A549 treated with dexamethasone at 1 μM for 4 hours (cell line): ENCODE data around the gene ANKRD2. TPM values are rescaled to one million over a fixed set of nuclear protein-coding genes. Genes with fewer than 3 reads are reported as not detected.

Experiments
- total RNA-seq: library from RNA; stranded (reverse); fragments of 200-300 nt; extraction: Qiagen RNA extraction; gene quantifications from 5 replicates; pipeline ENCODE4 v1.2.3, GENCODE V29; 2022

ANKRD2 gene, protein sequence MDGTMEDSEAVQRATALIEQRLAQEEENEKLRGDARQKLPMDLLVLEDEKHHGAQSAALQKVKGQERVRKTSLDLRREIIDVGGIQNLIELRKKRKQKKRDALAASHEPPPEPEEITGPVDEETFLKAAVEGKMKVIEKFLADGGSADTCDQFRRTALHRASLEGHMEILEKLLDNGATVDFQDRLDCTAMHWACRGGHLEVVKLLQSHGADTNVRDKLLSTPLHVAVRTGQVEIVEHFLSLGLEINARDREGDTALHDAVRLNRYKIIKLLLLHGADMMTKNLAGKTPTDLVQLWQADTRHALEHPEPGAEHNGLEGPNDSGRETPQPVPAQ
- 4.6 to 8.7 TPM (median 7.4 TPM) in 5 replicates for total RNA-seq

DNA sequence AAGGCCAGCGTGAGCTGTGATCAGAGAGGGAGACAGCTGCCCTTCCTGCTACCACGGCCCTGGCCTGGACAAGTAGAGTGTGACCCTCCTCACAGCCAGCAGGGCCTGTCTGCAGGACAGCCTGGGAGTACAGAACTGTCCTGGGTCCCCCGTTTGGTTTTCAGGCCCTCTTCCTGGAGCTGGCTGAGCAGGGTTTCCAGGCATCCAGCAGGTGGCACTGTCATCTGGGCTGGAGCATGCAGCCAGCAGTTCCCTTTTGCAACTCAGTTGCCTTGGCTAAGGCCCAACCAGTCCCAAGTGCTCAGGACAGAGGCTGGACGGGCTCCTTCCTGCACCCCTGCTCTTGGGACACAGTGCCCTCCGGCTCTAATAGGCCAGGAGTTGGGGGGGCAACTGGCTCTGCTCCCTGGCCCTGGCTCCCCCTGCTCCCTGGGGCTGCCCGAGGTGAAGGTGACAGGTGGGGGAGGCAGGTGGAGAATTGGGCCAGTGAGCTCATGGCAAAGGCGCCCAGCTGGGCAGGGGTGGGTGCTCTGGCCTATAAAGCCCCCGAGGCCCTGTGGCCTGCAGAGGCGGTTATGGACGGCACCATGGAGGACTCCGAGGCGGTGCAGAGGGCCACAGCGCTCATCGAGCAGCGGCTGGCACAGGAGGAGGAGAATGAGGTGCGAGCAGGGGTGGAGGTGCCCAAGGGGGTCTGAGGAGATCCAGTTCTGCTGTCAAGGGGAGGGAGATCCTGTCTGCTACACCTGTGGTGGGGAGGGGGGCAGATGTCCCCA is at the start of gene ANKRD2:
Gene ANKRD2 (plus strand): TSS at position 566 of the 776 bp plus-strand sequence. CDS start 10 bp downstream, at position 576.

DNA sequence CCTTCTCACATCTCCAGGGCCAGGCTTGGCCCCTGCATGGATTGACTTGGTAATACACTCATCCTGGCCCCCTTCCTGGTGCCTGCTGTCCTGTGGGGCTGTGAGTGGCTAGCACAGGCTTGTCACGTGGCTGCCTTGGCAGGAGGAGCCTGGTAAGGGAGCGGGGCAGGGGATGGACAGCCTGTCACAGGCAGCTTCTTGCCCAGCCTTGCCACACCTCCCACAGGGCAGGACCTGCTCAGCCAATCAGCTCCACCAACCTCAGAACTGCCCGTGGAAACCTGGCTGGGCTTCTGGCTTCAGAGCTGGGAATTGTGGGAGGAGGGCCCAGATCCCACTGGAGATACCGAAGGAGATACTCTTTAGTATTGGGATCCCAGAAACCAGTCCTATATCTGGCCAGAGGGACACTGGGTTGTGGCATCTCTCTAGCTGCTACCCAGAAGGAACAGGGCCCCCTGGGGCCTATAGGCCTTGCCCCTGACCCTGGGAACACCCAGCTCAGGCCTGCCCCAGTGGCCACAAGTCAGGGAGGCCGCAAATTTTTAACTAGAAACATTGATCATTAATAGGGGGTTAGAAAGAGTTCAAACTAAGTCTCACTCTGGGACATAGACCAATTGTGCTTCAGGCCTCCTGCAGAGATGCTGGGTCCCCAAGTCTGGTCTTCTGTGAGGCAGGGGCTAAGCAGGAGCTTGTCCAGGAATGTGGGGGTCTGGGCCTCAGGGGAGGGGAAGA is 11.7 kb downstream of the ANKRD2 start, which contains the start of gene HOGA1:
Gene HOGA1 (plus strand): TSS at position 330 of the 738 bp plus-strand sequence. CDS start 315 bp downstream, at position 645.

DNA sequence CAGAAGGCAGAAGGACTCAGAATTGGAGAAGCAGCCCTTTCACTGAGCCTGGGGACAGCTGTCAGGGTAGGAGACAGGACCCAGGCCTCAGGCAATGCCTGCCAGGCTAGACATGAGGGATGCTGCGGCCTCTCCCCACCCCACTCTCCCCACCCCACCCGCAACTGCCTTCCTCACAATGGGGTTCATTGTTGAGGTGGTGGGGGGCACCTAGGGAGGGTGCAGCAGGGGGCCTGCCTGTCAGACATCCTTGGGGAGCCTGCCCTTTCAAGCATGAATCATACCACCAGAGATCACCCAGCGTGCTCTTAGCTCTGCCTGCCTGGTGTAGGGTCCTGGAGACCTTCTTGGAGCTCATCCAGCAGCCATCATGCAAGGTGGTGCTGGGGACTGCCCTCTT is 16.9 kb downstream of the ANKRD2 start, which contains the start of gene C10orf62:
Gene C10orf62 (plus strand): TSS at position 243 of the 400 bp plus-strand sequence. CDS start 177 bp downstream, outside the sequence.

DNA sequence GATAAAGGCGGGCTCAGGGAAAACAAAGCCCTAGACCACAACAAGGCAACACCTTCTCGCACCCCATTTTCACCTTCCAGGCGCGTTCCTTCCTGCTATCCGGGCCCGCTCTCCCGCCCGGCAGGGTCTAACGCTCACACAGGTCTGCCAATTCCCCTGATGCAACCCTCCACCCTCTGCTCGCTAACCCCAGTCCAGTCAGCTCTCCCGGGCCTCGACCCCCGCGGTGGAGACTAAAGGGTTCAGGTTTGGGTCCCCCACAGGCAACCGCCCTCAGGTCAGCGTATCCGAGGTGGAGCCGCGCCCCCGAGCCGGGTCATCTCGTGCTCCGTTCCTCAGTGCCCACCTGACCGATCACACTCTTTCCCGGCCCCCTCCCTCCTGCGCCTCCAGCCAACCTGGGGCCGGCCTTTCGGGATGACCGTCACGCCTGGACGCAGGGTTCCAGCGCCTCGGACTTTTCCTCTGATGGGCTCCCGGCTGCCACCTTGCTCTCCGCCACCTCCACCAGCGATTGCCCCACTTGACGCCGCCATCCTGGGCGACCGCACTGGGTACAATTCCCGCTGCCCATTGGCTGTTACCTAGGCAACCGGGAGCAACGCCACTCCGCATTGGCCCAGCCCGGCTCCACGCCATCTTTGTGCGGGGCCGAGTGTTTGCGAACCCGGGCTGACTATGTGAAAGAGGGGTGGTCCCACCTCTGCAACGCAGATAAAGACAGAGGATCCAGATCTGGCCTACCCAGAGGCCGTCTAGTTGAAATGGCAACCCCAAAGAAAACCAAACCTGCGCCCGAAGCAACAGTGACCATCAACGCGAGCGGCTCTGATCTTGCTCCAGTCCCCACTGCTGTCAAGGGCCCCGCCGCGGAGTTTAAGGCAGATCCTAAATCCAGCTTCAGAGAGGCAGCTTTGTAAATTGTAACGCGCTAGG is 60.6 kb downstream of the ANKRD2 start, which contains the start of gene MORN4:
Gene MORN4 (minus strand): TSS at position 552 of the 936 bp plus-strand sequence. CDS start 13,847 bp downstream, outside the sequence.

Other genes starting within 250 kb of the ANKRD2 start
- 6.9 to 10.7 TPM (median 9.9 TPM) in 5 replicates for gene FRAT2, start 238.1 kb upstream of the ANKRD2 start, total RNA-seq
- 48.0 to 60.9 TPM (median 57.2 TPM) in 5 replicates for gene RRP12, start 171.4 kb upstream of the ANKRD2 start, total RNA-seq
- gene PGAM1, start 146.6 kb upstream of the ANKRD2 start, total RNA-seq = 546 to 577 TPM (median 553 TPM) in 5 replicates
- 49.3 to 58.3 TPM (median 52.8 TPM) in 5 replicates for gene EXOSC1, start 126.8 kb upstream of the ANKRD2 start, total RNA-seq
- 44.2 to 57.1 TPM (median 56.5 TPM) in 5 replicates for gene ZDHHC16, start 126.6 kb upstream of the ANKRD2 start, total RNA-seq
- gene MMS19, start 74.4 kb upstream of the ANKRD2 start, total RNA-seq = 35.9 to 53.6 TPM (median 52.1 TPM) in 5 replicates
- 15.6 to 19.5 TPM (median 19.2 TPM) in 5 replicates for gene UBTD1, start 73.9 kb upstream of the ANKRD2 start, total RNA-seq
- gene HOGA1, start 11.6 kb downstream of the ANKRD2 start, total RNA-seq = 1.9 to 3.2 TPM (median 2.3 TPM) in 5 replicates
- gene C10orf62, start 16.9 kb downstream of the ANKRD2 start, total RNA-seq = 0.07 to 0.20 TPM (median 0.11 TPM) in 4 of 5 replicates, not detected in the other
- gene MORN4, start 60.7 kb downstream of the ANKRD2 start, total RNA-seq = 5.8 to 7.0 TPM (median 6.4 TPM) in 5 replicates
- 18.7 to 22.7 TPM (median 22.0 TPM) in 5 replicates for gene PI4K2A, start 67.9 kb downstream of the ANKRD2 start, total RNA-seq
- 89.7 to 121 TPM (median 111 TPM) in 5 replicates for gene AVPI1, start 114.5 kb downstream of the ANKRD2 start, total RNA-seq
- gene MARVELD1, start 141.0 kb downstream of the ANKRD2 start, total RNA-seq = 43.9 to 56.2 TPM (median 51.1 TPM) in 5 replicates
- 17.5 to 22.0 TPM (median 20.7 TPM) in 5 replicates for gene ZFYVE27, start 164.3 kb downstream of the ANKRD2 start, total RNA-seq
- gene SFRP5, start 199.2 kb downstream of the ANKRD2 start, total RNA-seq = 2.1 to 3.4 TPM (median 3.3 TPM) in 5 replicates